HG02763 (cell line): Measurements from ENCODE around the gene ZNF566.
"Not testable (repeated sequence)": the region's sequence is repeated elsewhere in the genome, so short reads cannot be mapped to it uniquely, and the experiment has no call there.

Experiments used
- ATAC-seq: cut with Tn5 transposase; IDR thresholded peaks from one replicate; pipeline ENCODE4 v1.9.1; 2021; ENCODE audit warnings: mild to moderate bottlenecking, moderate library complexity; ENCODE audit not compliant: unreplicated experiment

The ZNF566 gene

DNA sequence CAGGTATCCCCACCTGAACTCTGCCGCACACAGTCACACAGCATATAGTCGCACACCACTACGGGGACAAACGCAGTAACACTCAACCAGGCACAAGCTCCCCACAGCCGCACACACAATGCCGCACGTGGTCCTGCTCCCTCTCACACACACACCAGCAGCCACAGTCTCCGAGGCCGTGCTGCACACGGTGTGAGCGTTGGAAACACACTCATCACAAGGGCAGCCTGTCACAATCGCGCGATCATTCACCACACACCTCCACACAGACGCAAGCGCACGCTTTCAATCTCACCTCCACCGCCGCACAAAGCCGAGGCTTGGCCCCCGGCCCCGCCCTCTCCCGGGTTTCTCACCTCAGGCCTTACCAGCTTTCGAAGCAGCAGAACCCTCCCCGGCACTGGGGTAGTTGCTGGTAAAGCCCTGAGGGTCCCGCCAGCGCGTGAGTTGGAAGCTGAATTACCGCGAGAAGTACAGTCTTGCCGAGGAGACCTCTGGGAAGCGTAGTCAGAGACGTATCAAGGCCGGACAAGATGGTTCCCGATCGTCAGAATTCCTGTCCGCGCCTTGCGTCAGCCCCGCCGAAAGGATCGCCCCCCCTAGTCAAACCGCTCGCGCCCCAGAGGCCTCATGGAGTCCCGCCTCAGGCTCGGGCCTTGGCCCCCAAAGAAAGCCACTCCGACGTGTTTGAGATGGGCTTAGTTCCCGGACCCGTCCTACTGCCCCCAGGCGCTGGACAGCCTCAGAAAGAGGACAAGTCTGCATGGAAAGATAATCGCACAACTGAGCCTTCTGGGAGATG lies at the start of gene ZNF566:
Gene ZNF566 (minus strand): TSS at position 444 of the 802 bp plus-strand sequence. CDS start 13,004 bp downstream, outside the sequence.
- ATAC-seq = peak; percentile 88

DNA sequence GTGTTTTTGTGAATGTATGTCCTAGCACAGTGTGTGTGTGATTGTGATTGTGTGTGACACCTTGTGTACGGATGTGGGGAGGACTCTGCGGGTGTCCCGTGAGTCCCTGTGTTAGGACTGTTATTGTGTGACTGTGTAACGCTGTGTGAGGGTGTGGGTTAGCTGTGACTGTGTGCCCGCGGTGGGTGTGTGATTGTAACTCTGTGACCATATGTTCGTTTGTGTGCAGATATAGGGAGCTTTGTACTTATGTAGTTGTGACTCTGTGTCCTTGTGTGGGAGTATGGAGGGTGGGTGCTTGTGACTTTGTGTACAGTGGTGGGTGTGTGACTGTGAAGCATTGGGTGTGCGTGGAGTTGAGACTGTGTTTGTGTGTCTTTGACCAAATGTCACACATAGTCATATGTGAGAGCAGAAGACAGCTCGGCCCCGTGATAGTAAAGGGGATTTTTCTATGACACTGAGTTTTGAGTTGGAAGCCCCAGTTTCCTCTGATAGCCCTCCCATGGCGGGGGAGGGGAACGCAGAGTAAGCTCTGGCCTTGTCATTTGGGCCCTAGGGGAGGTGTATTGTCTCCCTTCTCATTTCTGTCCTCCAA lies 39.7 kb upstream of the ZNF566 start:
- no peak for ATAC-seq

DNA sequence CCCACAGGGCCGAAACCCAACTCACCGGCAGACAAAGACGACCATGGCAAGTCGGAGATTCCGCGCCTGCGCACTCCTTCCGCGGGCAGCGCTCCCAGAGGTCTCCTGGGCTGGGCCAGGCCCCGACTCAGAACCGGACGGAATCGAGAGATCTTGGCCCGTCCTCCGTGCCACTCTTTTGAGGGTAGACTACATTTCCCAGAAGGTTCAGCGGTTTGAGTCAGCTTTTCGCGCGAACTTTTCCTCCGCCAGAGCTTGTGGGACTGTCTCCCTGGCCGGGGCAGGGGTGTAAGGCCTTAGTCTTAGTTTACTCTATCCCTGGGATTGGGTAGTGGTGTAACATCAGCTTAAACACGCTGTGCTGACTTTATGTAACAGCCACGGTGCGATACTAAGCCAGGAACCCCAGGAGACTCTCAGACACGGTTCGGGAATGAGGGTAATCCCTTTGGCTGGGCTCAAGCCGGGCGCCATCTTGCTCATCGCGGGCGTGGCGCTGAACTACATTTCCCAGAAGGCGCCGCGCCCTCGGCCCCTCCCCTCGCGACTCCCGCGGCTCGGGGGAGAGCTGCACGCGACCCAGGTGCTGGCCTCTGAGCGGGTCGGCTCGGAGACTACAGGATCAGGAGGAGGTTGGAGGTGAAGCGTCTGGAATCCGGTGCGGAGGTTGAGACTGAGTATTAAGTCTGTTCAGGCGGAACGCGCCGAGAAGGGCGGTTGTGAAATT lies 39.0 kb upstream of the ZNF566 start, which contains the start of gene ZNF260:
Gene ZNF260 (minus strand): TSS at position 78 of the 727 bp plus-strand sequence. CDS start 13,033 bp downstream, outside the sequence.
- ATAC-seq = peak; percentile 88

DNA sequence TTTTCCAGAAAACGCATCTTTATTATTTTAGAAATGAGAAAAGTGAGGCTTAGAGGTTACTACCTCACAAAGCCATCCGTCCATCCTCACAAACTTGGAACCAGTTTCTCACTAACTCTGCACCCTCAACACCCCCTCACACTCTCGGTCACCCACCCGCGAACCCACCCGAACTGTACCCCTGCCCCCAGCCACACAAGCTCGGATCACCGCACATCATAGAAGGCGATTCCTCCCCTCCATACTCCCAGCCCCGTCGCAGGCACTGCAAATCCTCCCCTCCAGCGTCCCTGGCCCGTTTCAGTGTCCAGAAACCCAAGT lies 38.5 kb upstream of the ZNF566 start:
- ATAC-seq = no peak

DNA sequence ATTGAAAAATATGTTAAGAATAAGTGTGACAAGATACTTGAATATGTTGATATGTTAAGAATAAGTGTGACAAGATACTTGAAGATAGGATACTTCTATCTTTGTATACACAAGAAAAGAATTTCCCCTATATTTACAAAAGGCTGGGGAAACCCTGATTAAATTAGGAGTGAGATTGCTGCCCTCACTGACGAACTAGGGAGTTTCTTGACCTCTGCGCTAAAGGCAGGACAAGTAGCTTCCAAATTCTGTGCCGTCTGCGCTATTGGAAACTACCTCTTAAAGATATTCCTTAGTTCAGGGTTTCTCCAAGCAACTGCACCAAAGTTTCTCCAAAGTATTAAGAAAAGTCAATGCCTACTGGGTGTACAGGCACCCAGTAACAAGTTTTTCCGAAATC lies 38.0 kb upstream of the ZNF566 start:
- no peak for ATAC-seq

DNA sequence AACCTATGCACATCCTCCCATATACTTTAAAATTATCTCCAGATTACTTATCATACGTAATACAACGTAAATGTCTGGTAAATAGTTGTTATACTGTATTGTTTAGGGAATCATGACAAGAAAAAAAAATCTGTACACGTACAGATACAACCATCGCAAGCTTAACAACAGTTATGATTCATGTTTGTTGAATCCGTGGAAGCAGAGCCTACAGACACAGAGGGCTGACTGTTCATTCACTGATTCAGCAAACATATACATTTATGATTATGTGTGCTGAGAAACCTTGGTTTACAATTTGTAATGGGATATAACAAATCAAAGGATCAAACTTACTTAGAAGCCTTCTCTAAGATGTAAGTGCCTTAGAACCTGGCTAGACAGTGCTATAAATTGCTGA lies 37.2 kb upstream of the ZNF566 start:
- no peak for ATAC-seq

DNA sequence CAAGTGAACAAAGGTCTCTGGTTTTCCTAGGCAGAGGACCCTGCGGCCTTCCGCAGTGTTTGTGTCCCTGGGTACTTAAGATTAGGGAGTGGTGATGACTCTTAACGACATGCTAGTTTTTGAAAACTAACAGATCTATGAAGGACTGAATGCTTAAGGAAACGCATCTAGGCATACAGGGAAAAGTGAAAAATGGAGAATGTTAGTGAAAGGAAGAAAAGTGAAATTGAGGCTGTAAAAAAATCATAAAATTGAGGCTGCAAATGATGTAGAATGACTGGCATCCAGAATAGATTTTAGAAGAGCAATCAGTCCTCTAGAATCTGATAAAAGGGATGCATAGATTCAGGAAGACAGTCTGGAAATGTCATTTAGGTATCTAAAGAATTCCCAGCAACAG lies 35.3 kb upstream of the ZNF566 start:
- ATAC-seq = no peak

DNA sequence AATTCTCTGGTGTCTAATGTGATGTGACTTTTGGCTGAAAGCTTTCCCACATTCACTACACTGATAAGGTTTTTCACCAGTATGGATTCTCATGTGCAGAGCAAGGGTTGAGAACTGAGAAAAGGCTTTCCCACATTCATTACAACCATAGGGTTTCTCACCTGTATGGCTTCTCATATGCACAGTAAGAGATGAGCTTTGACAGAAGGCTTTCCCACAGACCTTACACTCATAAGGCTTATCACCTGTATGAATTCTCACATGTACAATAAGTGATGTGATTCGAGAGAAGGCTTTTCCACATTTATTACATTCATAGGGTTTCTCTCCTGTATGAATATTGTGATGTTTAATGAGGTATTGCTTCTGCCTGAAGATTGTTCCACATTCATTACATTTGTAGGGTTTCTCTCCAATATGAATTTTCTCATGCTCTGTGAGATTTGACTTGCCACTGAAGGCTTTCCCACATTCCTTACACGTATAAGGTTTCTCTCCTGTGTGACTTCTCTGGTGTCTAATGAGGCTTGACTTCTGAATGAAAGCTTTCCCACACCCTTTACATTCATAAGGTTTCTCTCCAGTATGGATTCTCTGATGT lies 24.8 kb upstream of the ZNF566 start:
- no peak for ATAC-seq

DNA sequence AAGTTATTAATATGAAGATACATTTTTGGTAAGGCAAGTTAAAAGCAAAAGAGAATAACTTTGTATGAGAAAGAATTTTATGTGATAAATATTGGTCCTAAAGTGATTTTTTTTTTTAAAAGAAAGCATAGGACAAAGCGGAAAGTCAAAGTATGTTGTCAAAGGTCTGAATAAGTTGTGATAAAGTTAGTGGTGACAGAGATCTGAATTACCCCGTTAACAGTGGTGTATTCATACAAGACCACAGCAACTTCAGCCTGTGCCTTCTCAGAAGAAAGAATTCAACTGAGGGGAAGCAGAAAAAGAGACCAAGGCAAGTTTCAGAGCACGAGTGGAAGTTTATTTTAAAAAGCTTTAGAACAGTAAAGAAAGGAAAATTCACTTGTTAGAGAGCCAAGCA lies 19.0 kb upstream of the ZNF566 start:
- no peak for ATAC-seq

DNA sequence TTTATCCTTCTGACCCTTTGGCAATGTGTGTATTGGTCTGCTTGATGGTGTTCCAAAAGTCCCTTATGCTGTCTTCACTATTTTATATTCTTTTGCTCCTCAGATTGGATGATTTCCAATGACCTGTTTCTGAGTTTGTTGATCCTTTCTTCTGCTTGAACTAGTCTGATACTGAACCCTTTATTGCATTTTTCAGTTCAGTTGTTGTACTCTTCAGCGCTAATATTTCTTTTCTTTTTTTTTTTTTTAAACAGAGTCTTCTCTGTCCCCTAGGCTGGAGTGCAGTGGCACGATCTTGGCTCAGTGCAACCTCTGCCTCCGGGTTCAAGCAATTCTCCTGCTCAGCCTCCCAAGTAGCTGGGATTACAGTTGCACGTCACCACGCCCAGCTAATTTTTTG lies 12.6 kb upstream of the ZNF566 start:
- no peak for ATAC-seq

DNA sequence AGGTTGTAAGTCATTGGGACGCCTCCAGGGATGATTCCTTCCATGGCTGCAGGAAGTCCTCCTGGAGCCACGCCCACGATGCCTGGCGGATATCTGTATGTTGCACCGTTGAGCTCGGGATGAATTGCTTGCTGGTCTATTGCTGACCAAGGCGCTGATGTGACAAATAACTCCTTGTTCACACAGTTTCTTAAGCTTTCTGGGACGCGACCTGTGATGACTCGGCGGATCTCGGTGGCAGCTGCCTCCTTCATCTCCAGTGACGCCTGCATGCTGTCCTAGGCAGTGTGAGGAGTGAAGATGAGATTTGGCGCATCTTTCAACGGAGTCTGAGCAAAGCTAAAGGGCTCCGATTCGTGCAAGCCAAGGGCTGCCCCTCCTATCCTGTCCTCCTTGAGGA lies 7.6 kb upstream of the ZNF566 start:
- no peak for ATAC-seq

DNA sequence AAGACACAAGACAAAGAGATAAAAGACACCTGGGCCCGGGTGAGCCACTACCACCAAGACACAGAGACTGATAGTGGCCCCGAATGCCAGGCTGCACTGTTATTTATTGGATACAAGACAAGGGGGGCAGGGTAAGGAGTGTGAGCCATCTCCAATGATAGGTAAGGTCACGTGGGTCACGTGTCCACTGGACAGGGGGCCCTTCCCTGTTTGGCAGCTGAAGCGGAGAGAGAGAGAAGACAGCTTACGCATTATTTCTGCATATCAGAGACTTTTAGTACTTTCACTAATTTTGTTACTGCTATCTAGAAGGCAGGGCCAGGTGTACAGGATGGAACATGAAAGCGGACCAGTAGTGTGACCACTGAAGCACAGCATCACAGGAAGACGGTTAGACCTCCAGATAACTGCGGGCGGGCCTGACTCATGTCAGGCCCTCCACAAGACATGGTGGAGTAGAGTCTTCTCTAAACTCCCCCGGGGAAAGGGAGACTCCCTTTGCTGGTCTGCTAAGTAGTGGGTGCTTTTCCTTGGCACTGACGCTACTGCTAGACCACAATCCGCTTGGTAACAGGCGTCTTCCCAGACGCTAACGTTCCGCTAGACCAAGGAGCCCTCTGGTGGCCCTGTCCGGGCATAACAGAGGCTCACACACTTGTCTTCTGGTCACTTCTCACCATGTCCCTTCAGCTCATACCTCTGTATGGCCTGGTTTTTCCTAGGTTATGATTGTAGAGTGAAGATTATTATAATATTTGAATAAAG lies 3.5 kb upstream of the ZNF566 start:
- not testable (repeated sequence) for ATAC-seq

DNA sequence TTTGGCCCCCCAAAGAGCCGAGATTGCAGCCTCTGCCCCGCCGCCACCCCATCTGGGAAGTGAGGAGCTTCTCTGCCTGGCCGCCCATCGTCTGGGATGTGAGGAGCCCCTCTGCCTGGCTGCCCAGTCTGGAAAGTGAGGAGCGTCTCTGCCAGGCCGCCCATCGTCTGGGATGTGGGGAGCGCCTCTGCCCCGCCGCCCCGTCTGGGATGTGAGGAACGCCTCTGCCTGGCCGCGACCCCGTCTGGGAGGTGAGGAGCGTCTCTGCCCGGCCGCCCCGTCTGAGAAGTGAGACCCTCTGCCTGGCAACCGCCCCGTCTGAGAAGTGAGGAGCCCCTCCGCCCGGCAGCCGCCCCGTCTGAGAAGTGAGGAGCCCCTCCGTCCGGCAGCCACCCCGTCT lies 1.5 kb upstream of the ZNF566 start:
- ATAC-seq = not testable (repeated sequence)

DNA sequence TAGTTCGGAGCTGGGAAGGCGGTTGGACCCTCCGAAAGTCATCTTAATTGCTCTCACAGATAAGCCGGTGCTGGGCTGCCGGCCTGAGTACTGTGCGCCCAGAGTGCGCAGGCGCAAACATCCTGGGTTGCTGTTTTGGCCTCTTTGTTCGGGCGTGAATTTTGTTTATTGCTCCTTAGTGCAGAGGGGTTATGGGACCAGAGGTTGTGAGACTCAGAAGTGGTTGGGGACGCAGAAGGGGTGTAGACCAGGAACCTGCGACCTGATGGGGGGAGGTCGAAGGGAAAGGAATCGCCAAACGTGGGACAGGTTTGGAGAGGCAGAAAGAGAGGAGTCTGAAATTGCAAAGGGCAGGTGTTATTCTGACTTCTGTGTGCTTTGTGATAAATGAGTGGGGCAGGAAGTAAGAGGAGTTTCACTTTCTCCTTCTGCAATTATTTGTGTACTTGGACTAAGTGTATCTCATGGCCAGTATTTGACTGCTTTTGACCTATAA lies 607 bp upstream of the ZNF566 start:
- peak; percentile 41 for ATAC-seq

DNA sequence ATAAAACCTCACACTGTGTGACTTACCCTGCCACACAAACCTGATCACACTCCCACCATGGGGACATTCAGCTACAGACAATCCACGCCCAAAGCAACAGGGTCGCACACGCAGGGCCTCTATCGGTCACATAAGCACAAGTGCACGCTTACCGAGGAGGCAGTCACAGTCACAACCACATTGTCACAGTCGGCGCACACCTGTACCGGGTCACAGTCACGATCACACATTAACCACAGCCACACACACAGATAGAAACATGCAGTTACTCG lies 579 bp downstream of the ZNF566 start:
- peak; percentile 11 for ATAC-seq

DNA sequence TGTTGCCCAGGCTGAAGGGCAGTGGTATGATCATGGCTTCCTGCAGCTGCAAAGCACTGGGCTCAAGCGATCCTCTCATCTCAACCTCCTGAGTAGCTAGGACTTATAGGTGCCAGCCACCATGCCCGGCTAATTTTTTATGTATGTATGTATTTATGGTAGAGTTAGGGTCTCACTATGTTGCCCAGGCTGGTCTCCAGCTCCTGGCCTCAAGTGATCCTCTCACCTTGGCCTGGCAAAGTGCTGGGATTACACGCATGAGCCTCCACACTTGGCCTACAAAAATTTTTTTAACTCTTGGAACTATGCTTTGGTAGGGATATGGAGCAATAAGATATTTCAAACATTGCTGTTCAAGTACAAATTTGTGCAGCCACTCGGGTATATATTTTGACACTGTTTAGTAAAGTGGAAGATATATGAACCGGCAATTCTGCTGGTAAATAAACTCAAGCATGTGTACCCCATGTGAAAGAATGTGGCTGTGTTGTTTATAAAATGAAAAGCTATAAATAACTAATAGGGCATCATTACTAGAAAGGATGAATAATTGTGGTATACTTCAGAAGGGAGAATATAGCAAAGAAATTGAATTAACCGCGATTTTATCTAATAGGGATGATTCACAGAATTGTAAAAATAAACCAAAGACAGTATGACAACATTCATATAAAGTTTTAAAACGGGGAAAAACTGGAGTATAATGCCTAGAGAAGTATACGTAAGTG lies 1.1 kb downstream of the ZNF566 start:
- ATAC-seq = no peak

DNA sequence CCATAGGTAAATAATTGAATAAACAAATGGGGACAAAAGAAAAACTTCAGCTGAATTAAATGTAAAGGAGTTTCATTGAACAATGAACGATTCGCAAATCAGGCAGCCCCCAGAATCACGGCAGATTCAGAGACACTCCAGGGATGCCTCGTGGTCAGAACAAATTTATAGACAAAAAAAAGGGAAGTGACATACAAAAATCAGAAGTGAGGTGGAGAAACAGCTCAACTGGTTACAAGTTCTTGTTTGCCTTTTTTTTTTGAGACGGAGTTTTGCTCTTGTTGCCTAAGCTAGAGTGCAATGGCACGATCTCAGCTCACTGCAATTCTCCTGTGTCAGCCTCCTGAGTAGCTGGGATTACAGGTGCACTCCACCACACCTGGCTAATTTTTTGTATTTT lies 5.7 kb downstream of the ZNF566 start:
- ATAC-seq = no peak

DNA sequence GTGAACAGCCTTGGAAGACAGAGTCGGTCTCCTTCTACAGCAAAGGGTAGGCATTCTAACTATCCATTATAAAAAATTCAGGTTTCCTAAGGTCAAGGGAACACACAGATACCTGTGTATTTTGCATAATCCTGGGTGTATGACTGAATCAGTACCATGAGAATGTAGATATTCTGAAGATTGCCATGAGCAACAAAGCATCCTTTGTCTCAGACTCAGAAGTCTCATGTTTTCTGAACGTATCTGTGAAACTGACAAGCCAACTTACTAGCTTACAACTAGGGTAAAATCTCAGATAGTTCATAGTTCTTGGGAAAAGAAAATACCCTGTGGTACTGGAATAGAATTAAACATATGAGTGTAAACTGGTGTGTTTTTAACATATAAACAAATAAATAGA lies 6.5 kb downstream of the ZNF566 start:
- no peak for ATAC-seq

DNA sequence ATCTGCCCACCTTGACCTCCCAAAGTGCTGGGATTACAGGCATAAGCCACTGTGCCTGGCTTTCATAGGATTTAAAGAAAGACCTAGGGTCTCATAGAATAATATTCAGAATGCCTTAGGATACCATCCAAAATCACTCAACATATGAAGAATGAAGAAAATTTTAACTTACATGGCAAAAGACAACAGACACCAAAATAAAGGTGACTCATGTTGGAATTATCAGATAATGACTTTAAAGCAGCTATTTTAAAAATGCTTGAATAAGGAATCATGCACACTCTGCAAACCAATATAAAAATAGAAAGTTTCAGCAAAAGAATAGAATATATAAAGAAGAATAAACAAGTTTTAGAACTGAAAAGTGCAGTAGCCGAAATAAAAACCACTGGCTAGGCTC lies 29.3 kb downstream of the ZNF566 start:
- no peak for ATAC-seq

DNA sequence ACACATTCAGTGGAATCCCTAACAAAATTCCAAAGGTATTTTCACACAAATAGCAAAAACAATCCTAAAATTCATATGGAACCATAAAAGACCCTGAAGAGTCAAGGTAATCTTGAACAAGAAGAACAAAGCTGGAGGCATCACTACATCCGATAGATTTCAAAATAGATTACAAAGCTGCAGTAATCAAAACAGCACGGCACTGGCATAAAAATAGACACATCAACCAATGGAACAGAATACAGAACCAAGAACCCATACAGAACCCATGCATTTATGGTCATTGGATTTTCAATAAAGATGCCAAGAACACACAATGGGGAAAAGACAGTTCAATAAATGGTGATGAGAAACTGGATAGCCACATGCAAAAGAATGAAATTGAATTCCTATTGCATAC lies 32.5 kb downstream of the ZNF566 start:
- ATAC-seq = no peak
